SK-N-SH treated with all-trans-retinoic acid at 6 μM for 48 hours (cell line): ENCODE results near the gene HIVEP3.

ENCODE experiments used
- BACH2 ChIP-seq: fragments of 250-450 bp; sonication (Bioruptor Pico); IDR thresholded peaks from 2 replicates; pipeline ENCODE4 v1.9.0; 2021; ENCODE audit warnings: mild to moderate bottlenecking, borderline replicate concordance
- CREB5 ChIP-seq: fragments of 250-450 bp; sonication (Bioruptor Pico); IDR thresholded peaks from 2 replicates; pipeline ENCODE4 v1.5.1; 2020; ENCODE audit warnings: low read depth, mild to moderate bottlenecking, moderate library complexity
- OSR1 ChIP-seq: fragments of 250-450 bp; sonication (Bioruptor Pico); IDR thresholded peaks from 2 replicates; pipeline ENCODE4 v1.8.0; 2022; ENCODE audit warnings: moderate library complexity, mild to moderate bottlenecking, inconsistent platforms
- TSHZ2 ChIP-seq: fragments of 250-450 bp; sonication (Bioruptor Pico); IDR thresholded peaks from 2 replicates; pipeline ENCODE4 v1.5.0; 2020; ENCODE audit warnings: mild to moderate bottlenecking, moderate library complexity

- TF ChIP-seq CREB5 (CRISPR knock-in tag), result no peak
- TF ChIP-seq TSHZ2, result no peak
- TF ChIP-seq BACH2 (CRISPR knock-in tag), result no peak
- TF ChIP-seq OSR1 (CRISPR knock-in tag), result no peak
Measured at GRCh38 chr1:41874151-41874719, 44.5 kb downstream of the HIVEP3 start.
